Measurements from ENCODE around the gene VIPR1.
A peak's percentile ranks its signal among the peaks of the same experiment; 100 is the strongest.
"Not testable (repeated sequence)": the region's sequence is repeated elsewhere in the genome, so short reads cannot be mapped to it uniquely, and the experiment has no call there.

VIPR1 gene

DNA sequence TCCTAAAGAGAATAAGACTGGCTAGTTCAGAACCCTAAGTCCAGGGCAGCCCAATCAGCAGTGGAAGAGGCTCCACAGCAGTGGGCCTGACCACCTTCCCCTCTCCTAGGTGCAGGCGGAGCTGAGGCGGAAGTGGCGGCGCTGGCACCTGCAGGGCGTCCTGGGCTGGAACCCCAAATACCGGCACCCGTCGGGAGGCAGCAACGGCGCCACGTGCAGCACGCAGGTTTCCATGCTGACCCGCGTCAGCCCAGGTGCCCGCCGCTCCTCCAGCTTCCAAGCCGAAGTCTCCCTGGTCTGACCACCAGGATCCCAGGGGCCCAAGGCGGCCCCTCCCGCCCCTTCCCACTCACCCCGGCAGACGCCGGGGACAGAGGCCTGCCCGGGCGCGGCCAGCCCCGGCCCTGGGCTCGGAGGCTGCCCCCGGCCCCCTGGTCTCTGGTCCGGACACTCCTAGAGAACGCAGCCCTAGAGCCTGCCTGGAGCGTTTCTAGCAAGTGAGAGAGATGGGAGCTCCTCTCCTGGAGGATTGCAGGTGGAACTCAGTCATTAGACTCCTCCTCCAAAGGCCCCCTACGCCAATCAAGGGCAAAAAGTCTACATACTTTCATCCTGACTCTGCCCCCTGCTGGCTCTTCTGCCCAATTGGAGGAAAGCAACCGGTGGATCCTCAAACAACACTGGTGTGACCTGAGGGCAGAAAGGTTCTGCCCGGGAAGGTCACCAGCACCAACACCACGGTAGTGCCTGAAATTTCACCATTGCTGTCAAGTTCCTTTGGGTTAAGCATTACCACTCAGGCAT lies 33.7 kb downstream of the VIPR1 start:
- peak; percentile 44 to 58 for DNase-seq

DNA sequence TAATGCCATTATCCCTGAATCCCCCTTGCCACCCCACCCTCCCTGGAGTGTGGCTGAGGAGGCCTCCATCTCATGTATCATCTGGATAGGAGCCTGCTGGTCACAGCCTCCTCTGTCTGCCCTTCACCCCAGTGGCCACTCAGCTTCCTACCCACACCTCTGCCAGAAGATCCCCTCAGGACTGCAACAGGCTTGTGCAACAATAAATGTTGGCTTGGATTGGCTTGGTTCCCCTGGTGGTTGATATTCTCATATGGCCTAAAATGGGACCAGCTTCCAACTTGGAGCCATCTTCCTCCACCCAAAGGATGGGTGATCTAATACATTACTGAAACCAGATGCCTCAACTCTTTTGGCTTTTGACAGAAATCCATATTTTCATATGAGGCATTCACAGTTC lies 34.9 kb downstream of the VIPR1 start:
- no peak for DNase-seq

DNA sequence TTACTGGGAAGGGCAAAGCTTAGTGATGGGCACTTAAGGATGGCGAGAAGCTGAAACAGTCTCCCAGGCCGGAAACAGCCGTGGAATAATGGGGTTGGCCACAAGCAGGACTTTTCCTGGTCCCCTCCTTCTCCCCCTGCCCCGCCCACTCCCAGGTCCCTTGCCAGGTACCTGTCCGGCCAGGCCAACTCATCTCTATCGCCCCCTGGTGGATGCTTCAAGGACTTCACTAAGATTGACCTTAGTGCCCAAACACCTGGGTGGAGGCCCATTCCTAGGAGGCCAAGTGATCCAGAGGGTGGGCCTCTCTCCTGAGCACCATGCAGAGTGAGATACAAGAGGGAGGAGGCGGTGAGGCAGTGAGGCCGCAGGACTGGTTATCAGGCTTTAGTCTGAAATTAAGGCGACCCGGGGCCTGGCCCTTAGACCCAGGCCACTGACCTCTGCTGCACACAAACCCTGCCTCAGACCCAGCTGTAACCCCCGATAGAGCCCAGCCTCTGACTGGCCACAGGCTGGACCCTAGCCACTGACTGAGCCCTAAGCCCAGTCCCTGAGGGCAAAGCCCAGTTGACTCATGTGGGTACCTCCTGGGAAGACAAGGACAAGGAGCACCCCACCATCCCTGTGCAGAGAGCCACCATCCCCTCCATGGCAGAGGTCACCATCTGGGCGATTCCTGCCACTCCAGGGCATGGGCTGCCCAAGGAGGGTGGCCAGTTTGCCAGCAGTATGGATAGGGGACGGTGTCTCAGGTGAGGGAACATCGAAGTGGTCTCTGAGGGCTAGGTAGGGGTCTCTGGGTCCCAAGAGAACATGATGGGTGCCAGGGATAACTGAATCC lies 37.6 kb downstream of the VIPR1 start:
- peak in 1 of 2 donors; percentile 47 for DNase-seq

DNA sequence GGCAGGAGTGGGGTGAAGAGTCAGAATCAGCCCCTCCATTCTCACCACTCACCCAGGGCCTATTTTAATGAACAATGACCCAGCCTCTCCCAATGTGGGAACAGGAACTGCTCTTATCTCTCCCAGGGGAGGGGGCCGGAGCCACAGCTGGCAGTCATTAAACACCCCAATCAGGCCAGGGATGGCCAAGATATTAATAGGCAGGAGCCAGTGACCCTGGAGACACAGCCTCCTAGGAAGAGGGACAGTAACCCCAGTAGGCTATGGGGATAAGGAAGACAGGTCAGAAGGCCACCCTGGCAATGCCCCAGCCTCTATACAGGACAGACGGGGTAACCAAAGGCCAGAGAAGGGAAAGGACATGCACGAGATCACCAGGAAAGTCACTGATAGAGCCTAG lies 38.6 kb downstream of the VIPR1 start:
- no peak for DNase-seq

DNA sequence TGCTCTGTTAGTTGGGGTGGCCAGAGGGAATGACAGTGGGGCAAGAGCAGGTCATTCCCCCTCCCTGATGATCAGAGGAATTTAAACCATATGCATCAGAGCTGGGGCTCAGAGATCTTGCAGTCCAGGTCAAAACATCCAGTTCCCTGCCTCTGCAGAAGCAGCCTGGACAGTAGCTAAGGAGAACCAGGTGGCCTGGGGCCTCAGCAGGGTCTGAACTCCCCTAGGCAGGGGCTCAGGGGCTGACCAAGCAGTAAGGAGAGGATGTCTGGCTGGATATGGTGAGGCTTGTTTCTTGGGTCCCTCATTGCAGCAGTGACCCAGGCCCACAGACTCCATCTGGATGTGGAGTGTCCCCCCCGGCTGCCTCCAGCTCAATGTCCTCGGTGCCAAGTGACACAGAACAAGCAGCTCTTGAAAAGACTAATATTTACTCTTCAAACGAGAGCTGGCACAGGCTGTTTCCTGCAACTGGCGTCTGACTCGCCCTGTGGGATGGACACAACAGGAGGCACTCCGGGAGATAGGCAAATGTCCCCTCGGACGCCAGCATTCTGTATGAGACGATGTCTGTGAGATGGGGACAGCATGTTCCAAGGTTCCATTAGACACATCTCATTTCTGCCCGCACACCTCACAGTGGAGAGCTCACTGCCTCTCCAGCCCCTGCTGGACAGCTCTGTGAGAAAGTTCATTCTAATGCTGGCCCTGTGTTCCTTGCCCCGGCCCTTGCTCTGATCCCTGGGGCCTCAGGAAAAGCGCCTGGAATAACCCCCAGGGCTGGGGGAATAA lies 42.2 kb downstream of the VIPR1 start:
- DNase-seq: no peak

DNA sequence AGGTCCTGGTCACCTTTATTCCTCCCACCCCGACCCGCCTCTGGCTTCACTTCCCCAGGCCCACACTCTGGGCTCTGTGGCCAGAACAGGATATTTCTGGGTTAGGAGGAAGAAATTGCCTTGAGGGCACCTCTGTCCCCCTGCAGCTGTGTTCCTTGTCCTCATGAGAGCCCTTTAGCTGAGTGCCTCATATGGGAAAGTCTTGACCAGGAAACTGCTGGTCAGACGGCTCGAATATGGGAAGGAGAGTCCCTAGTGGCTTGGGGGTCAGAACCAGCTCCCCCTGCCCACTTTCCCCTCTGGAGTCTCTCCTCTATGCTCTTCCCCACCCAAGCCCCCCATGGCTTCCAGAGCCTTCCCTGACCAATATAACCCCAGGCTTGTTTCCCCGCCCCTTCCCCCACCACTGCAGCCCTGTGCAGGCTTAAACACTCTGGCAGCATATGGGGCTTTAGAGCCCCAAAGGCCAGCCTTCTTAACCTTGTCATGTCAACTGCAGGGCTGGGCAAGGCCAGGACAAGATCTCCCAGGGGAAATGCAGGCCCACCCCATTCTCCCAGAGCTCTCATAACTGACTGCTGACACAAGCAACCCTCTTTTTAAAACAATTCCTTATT lies 42.9 kb downstream of the VIPR1 start:
- no peak for DNase-seq

DNA sequence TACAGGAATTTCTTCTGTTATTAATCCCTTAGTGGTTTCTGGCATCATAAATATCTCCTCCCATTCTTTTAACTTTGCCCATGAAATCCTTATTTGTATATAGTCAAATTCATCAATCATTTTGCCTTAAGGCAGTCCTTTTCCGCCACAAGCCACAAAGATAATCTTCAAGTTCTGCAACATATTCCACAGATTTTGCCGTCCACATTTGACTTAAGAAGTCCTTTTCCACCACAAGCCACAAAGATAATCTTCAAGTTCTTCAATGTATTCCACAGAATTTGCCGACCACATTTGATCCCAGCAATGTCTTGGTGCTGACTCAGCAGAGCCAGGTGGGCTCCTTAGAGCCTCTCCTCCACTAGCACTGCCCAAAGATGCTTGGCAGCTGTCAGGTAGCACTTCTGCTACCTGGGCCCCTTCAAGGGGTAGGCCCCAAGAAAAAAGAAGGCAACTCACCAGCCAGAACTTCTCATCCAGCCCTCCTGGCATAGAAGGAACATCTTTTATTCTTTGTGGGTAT lies 44.3 kb downstream of the VIPR1 start:
- no peak for DNase-seq

DNA sequence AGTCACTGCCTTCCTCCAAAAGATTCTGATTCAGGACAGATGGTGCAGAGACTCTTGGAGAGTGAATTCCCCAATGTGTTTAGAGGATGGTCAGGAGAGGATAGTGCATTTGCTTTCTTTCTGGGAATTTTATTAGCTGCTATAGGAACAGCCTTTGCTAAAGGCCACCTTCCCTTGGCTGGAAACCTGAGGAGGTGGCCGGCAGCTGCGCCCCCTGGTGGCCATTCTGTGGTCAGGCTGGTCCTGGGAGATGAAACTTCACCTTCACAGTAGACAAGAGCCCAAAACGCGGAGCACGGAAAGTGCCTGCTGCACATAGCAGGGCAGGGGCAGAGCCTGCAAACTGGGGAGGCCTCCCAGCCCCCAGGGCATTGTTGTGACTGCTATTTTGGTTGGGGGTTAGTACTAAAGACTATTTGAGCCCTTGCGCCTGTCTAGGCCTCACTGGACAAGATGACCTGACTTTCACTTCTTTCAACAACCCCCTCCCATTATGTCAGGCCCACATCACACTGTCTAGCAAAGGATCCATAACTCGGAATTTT lies 45.0 kb downstream of the VIPR1 start:
- peak; percentile 37 to 54 for DNase-seq

DNA sequence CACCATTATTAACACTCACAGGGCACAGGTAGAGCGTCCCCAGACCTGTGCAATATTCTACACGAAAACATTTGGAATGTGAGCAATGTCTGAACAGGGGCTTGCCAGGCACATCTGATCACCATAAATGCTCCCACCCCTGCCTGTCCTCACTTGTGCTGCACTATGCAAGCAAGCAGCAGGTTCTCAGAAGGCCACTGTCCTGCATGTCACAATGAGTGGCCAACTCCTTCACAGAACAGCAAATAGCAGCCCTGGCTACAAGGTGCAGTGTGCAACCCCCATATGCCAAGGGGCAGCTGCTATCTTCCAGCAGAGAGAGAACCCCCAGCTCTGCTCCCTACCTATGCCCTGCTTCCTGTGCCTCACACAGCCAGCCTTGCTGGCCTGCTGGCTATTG lies 46.7 kb downstream of the VIPR1 start:
- DNase-seq: no peak

DNA sequence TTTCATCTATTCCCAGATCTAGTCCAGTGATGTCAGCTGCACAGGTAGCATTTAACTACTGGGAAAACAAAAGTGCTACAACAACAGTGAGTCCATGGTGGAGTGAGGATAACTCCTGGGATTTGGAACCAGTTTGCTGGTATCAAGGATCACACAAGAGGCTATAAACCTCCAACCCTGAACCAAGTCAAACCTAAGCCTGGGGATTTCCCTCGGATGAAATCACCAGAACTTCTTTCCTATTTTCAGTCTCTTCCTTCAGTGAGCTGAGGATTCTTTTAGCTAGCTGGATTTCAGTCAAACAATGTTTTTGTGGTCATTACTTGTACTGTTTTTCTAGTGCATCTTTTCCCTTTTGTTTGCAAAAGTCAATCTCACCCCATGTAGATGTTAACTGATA lies 47.8 kb downstream of the VIPR1 start:
- no peak for DNase-seq

DNA sequence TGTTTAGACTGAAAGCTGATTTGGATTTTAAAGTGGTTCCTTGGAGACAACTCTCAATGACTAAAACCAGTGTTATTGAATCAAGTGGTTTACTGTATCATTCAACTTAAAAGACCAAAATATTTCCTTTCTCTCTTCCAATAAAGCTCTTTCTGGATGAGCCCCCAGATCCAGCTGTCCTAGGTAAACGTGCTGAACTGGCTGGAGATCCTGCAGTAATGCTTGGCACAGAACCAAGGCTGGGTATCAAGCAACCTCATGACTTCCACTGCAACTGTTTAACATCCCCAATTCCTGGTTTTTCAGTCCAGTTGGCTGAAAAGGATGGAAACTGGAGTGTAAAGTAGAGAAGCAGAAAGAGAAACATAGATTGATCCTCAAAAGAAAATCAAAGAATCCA lies 50.4 kb downstream of the VIPR1 start:
- no peak for DNase-seq

DNA sequence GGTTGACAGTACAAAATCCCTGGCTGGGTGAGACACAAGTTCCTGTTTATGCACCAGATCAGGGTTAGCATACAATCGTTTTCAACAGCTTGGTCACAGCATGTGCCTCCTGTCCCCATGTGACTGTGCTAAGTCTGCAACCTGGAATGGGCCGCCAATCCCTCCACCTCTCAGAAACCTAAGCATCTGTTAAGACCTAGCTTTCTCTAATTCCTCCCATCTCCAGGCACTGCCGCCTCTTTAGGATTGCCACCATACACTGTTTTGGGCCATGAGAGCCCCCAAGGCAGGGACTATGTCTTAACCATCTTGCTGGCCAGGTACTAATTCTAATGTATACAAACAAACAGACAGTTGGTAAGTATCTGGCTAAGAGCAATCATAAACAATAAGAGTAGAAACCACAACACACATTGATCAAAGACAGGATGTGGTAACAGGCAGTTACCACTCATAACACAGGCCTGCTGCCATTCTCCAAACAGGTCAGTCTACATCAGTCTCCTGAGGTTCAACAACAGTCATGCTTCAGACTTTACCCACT lies 53.7 kb downstream of the VIPR1 start:
- no peak for DNase-seq

DNA sequence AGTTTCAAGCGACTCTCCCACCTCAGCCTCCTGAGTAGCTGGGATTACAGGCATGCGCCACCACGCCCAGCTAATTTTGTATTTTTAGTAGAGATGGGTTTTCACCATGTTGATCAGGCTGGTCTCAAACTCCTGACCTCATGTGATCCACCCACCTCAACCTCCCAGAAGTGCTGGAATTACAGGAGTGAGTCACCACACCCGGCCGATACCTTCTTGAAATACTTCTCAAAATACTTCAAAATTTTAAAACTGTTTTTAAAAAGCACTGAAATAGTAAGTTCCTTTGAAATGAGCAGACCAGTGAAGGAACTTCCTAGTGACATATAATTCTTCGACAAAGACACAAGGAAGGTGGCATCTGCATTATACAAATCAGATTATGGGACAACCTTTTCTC lies 54.4 kb downstream of the VIPR1 start:
- peak in 1 of 2 donors; percentile 46 for DNase-seq

DNA sequence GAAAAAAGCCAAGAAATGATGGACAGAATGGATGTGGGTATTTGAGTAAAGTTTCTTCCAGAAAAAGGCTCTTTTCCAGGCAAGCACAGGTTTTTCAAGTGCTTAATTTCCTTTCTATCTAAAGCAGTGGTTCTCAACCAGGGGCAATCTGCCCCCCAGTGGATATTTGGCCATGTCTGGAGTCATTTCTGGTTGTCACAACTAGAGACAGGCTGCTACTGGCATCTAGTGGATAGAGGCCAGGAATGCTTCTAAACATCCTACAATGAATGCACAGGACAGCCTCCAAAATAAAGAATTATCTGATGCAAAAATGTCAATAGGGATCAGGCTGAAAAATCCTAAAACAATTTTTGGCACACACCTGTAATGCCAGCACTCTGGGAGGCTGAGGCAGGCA lies 55.4 kb downstream of the VIPR1 start:
- peak in 1 of 2 donors; percentile 7 for DNase-seq

DNA sequence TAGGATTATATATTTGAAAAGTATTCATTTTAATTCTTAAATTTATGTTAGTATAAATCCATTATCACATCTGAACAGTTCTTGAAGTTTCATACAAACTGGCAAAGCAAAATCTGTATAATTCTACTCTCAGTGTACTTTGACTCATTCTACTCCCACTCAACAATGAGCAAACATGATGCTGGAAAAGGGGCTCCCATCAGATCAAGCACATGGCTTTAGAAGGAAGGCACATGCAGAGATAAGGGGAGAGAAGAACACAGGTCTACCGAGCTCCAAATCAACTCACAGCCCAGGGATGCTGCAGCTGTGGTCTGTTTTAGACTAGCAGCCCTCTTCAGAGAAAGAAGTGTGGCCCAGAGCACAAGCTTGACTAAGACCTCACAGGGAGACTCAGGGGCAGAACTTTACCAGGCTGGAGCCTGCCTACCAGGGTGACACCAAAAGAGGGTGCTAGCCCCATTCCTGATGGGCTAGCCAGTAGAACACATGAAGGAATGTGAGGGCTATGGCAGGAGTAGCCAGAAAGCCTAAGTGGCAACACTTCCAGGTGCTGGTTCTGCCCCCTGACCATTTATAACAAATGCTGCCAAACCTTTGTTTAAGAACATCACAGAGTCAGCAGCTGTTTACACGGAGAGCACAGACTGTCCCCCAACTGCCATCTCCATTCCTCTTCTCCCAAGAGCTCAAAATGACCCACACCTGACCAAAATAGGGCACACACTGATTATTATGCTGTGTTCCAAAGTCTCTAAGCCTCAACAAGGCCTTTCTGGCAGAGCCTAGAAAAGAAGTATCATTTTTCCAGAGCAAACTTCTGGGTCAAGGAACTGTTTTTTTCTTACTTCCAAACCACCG lies 59.8 kb downstream of the VIPR1 start:
- no peak for DNase-seq

DNA sequence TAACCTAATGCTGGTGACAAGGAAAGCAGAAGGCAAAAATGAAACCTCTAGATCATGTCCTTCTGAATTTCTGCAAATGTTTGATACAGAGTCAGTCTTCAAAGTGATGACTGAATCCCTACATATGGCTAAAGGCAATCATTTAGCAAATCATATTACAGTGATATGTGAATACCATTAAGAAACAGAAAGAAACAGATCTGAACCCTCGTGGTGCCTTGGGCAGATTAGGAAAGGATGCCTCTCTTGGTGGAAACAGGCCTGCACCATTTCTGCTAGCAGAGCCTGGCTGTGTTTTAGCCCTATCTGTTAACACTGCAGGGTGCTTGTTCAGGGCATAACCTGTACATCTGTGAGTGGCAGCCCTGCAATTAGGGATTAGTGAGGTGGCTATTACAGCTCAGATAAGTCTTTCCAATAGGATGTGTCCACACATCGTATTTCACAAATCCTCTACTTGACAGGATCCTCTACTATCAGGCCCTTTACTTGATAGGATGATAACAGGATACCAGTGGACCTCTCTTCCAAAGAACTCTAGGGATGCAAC lies 67.2 kb downstream of the VIPR1 start:
- DNase-seq: no peak

DNA sequence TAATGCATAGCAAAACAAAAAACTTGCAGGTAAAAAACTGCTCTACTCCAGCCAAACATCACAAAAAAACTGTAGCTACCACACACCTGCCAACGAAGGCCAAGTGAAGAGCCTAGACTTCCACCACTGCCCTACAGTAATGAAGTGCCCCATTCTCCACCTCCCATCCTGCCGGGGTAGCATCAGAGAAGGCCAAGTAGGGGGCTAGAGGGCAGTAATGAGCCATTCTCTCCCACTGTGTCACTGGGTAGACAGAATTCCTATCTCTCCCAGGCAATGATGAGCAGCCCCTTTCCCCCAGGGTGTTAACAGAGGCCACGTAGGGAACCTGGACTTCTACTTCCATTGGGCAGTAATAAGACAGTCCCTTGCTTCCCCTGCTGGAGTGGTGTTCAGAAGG lies 69.8 kb downstream of the VIPR1 start:
- peak; percentile 19 to 34 for DNase-seq

DNA sequence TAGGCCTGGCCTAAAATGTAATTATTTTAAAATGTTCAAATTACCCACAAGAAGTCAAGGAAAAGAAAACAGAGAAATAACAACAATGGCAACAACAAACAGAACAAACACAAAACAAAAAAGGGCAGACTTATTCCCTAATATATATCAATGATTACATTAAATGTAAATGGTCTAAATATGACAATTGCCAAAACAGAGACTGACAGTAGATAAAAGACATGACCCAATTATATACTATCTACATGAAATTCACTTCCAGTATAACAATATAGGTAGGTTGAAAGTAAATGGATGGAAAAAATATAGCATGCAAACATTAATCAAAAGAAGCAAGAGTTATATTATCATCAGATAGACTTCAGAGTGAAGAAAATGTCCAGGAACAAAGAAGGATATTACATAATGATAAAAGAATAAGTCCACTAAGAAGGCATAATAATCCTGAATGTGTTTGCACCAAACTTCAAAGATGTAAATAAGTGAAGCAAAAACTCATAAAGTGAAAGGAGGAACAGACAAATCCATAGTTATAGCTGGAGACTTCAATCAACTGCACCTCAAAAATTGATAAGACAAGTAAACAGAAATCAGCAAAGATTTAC lies 72.8 kb downstream of the VIPR1 start:
- DNase-seq: no peak

DNA sequence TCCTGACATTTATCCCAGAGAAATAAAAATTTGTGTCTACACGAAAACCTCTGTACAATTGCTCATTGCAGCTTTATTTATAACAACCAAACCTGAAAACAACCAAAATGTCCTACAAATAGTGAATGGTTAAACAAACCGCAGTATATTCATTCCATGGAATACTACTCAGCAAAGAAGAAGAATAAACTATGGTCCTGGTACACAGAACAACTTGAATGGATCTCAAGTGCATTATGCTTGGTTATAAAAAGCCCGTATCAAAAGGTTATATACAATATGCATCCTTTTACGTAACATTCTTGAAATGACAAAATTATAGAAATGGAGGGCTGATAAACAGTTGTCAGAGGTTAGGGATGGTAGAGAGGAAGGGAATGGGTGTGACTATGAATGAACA lies 75.6 kb downstream of the VIPR1 start:
- no peak for DNase-seq

DNA sequence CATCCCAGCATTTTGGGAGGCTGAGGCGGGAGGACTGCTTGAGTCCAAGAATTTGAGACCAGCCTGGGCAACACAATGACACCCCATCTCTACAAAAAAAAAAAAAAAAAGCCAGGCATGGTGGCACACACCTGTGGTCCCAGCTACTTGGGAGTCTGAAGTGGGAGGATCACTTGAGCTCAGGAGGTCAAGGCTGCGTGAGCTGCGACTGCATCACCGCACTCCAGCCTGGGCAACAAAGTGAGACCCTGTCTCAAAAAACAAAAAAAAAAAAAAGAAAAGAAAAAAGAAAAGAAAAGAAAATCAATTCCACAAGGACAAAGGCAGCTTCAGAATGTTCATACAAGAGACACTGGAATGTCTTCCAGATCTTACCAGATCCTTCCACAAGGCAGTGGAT lies 76.9 kb downstream of the VIPR1 start:
- not testable (repeated sequence) for DNase-seq

All from inflammatory macrophage (primary cell).